Erythroblast (primary cell): ENCODE results near the gene LONP1.
A peak's percentile ranks its signal among the peaks of the same experiment; 100 is the strongest.

ENCODE experiments used
- DNase-seq, 2 experiments: peaks; one replicate each; lab custom pipeline; 2025; lab: John Stamatoyannopoulos, UW
- GATA1 ChIP-seq: IDR thresholded peaks from 2 replicates; pipeline ENCODE4 v1.6.1; 2011; ENCODE audit warnings: low read depth, mild to moderate bottlenecking, control low read depth, low read length, moderate library complexity
- POLR2A ChIP-seq: IDR thresholded peaks from 2 replicates; pipeline ENCODE4 v1.6.1; 2011; ENCODE audit warnings: mild to moderate bottlenecking, low read length

The LONP1 gene

GRCh38 chr19:5683177-5683886 lies 36.6 kb downstream of the LONP1 start:
- no peak for DNase-seq
- TF ChIP-seq GATA1 (no peak), POLR2A (no peak)

DNA sequence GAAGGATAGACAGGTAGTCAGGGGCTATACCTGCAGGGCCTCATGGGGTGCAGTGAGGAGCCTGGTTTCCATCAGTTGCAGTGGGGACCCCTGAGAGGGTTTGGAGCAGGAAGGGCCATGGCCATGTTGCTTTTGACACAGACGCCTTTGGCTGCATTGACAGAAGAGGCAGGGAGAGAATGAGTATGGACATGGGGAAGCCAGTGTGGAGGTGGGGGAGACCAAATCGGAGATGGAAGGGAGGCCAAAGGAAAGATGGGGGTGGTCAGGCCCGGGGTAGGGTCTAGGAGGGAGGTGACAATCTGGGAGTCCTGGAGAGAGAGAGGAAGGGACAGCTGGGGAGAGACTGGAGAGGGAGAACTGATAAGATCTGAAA lies 37.9 kb downstream of the LONP1 start:
- no peak for TF ChIP-seq GATA1
- TF ChIP-seq POLR2A: no peak
- DNase-seq: no peak

DNA sequence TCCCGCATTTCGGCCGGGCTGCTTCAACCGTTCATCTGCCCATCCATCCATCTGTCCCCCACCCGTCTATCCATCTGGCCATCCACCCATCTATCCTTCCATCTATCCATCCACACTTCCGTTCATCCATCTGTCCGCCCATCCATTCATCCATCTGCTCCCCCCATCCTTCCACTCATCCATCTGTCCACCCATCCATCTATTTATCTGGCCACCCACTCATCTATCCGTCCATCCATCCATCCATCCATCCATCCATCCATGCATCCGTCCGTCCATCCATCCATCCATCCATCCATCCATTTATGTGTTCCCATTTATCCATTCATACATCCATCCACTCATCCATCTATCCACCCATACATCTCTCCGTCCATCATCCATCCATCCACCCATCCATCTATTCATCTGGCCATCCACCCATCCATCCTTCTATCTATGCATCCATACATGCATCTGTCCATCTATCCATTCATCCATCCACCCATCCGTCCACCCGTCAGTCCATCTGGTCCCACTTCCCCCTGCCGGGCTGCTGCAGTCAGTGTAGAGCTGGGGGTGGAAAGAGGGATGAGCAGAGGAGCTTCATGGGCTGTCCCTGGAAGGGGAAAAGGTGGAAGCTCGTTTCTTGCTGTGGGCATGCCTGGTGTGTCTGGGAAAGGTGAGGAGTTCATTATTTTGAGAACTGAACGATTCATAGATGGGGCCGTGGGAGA lies 38.4 kb downstream of the LONP1 start:
- TF ChIP-seq GATA1 (no peak), POLR2A (no peak)
- no peak for DNase-seq

GRCh38 chr19:5680437-5681368 lies 39.2 kb downstream of the LONP1 start, which contains the start of the genes HSD11B1L and MICOS13:
Gene HSD11B1L, plus strand, starts transcription at chr19:5681027. Its CDS starts 3,806 bp downstream, at chr19:5684833.
Gene MICOS13, minus strand, starts transcription at chr19:5680516. Its CDS starts 30 bp downstream, at chr19:5680486.
- TF ChIP-seq GATA1: no peak
- peak; percentile 41 for TF ChIP-seq POLR2A
- DNase-seq: peak; percentile 99

DNA sequence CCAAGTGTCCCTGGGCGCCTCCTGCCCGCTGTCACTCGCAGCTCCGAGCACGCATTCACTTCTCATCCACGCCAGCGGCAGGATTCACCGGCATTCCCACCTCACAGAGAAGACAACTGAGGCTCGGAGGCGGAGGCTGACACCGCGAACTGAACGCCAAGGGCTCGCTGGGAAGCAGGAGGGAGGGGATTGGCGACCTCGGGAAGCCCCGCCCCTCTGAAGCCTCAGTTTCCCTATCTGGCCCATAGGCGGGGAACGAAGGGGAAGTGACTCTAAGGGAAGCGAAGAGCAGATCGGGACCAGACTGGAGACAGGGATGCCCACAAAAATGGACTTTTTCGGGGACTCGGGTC lies 39.9 kb downstream of the LONP1 start:
- TF ChIP-seq POLR2A: peak; percentile 69
- no peak for TF ChIP-seq GATA1
- DNase-seq: no peak

DNA sequence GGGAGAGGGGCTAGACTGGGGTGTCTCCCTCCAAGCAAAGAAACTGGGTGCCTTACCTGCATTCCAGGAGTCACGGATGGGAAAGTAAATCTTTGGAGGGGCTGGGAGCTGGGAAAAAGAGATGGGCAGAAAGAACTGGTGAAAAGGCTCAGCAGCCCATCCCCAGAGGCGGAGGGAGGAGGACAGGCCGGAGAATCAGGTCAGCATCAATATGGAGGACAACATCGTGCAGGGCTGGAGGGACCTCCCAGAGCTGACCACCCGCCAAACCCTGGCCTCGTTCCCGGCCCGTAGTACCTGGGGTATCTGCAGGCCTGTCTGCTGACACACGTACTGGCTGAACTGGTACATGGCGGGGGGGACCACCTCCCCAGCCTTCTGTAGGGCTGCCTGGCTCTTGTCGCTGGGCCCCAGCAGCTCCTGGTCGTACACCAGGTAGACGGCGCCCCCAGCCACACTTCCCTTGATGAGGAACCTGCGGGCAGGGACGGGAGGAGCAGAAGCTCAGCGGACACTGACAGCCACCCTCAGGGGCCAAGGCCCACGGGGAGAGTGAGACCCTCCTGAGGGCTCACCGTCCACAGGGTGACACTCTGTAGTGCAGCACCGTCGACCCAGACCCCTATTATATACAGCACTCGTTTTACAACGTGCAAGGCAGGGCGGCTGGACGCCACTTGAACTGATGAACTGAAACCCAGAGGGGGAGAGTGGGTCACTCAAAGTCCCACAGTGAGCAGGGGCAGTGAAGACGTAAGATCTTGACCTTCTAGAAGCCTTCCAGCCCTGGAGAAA lies 40.5 kb downstream of the LONP1 start:
- DNase-seq: peak in 1 of 2 experiments; percentile 63

DNA sequence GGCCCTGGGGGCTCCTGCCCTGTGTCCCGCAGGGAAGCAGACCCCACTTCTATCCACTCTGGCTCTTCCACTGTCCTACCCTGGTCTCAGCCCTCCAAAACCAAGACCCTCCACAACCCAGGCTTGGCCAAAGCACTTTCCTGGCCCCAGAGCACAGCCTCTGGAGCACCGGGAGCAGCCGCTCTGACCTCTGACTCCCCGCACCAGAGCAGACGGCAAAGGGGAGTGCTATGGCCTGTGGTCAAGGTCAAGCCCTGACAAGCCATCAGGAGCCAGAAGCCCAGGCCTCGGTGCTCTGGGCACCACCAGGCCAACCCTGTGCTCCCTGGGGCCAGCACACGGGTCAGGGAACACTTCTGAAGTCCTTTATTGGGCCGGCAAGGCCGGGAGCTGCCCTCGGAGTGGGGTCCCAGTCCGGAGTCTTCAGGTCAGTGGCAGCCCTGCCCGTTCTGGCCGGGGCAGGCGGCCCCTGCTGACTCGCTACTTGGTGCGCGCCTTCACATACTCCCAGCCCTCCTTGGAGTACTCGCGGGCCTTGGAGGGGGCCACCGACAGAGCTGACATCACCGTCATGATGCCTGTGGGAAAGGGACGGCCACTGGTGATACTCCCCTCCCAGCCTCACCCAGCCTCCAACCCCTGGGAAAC lies 41.8 kb downstream of the LONP1 start:
- TF ChIP-seq POLR2A (no peak), GATA1 (no peak)

More for the DNA sequence above, 40.5 kb downstream of the LONP1 start:
- TF ChIP-seq POLR2A: no peak
- no peak for TF ChIP-seq GATA1

GRCh38 chr19:5677580-5677979 lies 42.4 kb downstream of the LONP1 start:
- DNase-seq: no peak
- no peak for TF ChIP-seq POLR2A
- TF ChIP-seq GATA1: no peak

More for the DNA sequence above, 41.8 kb downstream of the LONP1 start:
- DNase-seq: no peak

- no peak for TF ChIP-seq POLR2A
- no peak for TF ChIP-seq GATA1
- DNase-seq: no peak
Observed at GRCh38 chr19:5677136-5677535, 42.8 kb downstream of the LONP1 start.

GRCh38 chr19:5676772-5677105 lies 43.2 kb downstream of the LONP1 start:
- TF ChIP-seq GATA1 (no peak), POLR2A (no peak)
- no peak for DNase-seq

GRCh38 chr19:5676105-5676771 lies 43.7 kb downstream of the LONP1 start:
- TF ChIP-seq POLR2A (no peak), GATA1 (no peak)
- DNase-seq: no peak

- no peak for TF ChIP-seq GATA1
- no peak for TF ChIP-seq POLR2A
- DNase-seq: no peak
Observed at GRCh38 chr19:5674714-5675113, 45.2 kb downstream of the LONP1 start.

DNA sequence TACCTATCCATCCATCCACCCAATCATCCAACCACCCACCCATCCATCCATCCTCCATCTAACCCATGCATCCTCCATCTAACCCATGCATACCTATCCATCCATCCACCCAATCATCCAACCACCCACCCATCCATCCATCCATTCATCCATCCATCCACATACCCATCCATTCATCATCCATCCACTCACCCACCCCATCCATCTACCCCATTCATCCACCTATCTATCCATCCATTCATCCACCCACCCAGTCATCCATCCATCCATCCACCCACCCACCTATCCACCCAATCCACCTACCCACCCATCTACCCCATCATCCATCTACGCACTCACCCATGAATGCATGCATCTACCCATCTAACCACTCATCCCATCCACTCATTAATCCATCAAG lies 46.2 kb downstream of the LONP1 start:
- no peak for DNase-seq
- TF ChIP-seq POLR2A (no peak), GATA1 (no peak)
